Stimulated activated CD4-positive, alpha-beta T cell treated with anti-CD3 and anti-CD28 coated beads, TNF-alpha, amount 100 ng/mL, for 4 hours (primary cell): ENCODE results near the gene IRAK3.
"Not testable (repeated sequence)": the region's sequence is repeated elsewhere in the genome, so short reads cannot be mapped to it uniquely, and the experiment has no call there.

Source experiments
- DNase-seq, 3 experiments: peaks; one replicate each; pipeline ENCODE4 v3.0.0-alpha.2; 2020; ENCODE audit warnings: low read depth in 3 of 3

Gene IRAK3

GRCh38 chr12:66170606-66171005 is 18.4 kb upstream of the IRAK3 start:
- no peak for DNase-seq

- DNase-seq, result not testable (repeated sequence)
Measured at GRCh38 chr12:66174391-66175325, 14.4 kb upstream of the IRAK3 start.

- DNase-seq, result no peak
Measured at GRCh38 chr12:66176105-66176900, 12.7 kb upstream of the IRAK3 start.

- DNase-seq, result no peak
Measured at GRCh38 chr12:66182956-66183355, 6.1 kb upstream of the IRAK3 start.

GRCh38 chr12:66184822-66185221 is 4.2 kb upstream of the IRAK3 start:
- not testable (repeated sequence) for DNase-seq

GRCh38 chr12:66187036-66187435 is 2.0 kb upstream of the IRAK3 start:
- DNase-seq, result no peak

- no peak for DNase-seq
Measured at GRCh38 chr12:66187821-66188220, 1.2 kb upstream of the IRAK3 start.

- DNase-seq, result no peak
Measured at GRCh38 chr12:66189486-66189843, 451 bp downstream of the IRAK3 start.

GRCh38 chr12:66189889-66190288 is 875 bp downstream of the IRAK3 start:
- DNase-seq, result no peak

- DNase-seq, result no peak
Measured at GRCh38 chr12:66190519-66191370, 1.7 kb downstream of the IRAK3 start.

GRCh38 chr12:66191547-66192126 is 2.6 kb downstream of the IRAK3 start:
- DNase-seq, result no peak

GRCh38 chr12:66194122-66194521 is 5.1 kb downstream of the IRAK3 start:
- no peak for DNase-seq

- DNase-seq, result no peak
Measured at GRCh38 chr12:66195242-66195641, 6.2 kb downstream of the IRAK3 start.

- no peak for DNase-seq
Measured at GRCh38 chr12:66196806-66197205, 7.8 kb downstream of the IRAK3 start.

- no peak for DNase-seq
Measured at GRCh38 chr12:66197495-66197921, 8.5 kb downstream of the IRAK3 start.

GRCh38 chr12:66199141-66199540 is 10.1 kb downstream of the IRAK3 start:
- no peak for DNase-seq

- DNase-seq, result no peak
Measured at GRCh38 chr12:66199831-66200509, 11.0 kb downstream of the IRAK3 start.

GRCh38 chr12:66203820-66204219 is 14.8 kb downstream of the IRAK3 start:
- no peak for DNase-seq

- DNase-seq, result no peak
Measured at GRCh38 chr12:66206141-66206540, 17.1 kb downstream of the IRAK3 start.

- DNase-seq, result no peak
Measured at GRCh38 chr12:66210840-66211239, 21.8 kb downstream of the IRAK3 start.

GRCh38 chr12:66211573-66211972 is 22.6 kb downstream of the IRAK3 start:
- not testable (repeated sequence) for DNase-seq
